ENCODE data around the gene SLC37A1. TPM values are rescaled to one million over a fixed set of nuclear protein-coding genes. Genes with fewer than 3 reads are reported as not detected.

SLC37A1 gene
- total RNA-seq, 1 experiment from 2014 or later: 15.0 TPM

DNA sequence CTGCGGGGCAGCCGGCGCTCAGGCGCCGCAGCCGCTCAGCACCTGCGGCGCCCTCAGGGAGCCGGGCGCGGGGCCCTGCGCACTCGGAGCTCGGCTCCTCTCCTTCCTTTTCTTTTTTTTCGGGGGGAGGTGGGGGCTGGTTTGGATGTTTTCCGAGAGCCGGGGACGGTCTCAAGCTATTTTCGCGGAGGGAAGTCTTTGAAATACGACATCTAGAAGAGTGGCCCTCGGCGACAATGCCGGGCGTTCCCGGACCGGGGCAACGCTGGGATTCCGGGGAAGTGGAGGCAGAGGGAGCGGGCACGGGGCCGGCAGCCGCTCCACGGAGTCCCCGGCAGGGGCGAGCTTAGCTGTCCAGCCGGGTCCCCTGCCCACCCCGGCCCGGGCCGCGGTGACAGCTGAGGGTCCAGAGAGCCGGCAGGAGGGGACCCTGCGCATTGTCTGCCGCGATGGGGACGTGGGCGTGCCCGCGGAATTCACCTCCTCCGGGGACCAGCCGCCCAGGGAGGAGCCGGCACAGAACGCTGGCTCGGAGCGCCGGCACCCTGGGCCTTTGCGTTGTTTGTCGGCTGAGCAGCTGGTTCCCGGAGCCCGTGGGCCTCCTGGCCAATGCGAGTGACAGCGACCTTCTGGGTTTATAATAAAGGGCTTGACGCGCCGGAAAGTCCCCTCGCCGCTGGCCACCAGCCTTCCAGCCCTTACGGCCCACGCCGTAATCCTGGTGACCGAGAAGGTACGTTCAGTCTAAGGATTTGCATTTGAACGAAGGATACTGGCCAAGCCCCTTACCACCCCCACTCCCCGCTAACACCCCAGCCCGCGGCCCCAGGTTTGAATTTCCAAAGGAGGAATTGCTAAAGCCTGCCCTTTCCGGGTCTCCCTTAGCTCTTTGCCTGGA is 582 bp downstream of the SLC37A1 start:
- H3K4me1 ChIP-seq (ENCODE audit: control insufficient read depth in 1 of 2, insufficient read depth in 2 of 2, low read length in 2 of 2): peaks cover 44 to 55% of the 10 kb centered on the region in 2 experiments
- POLR2A ChIA-PET: interaction anchor here (1.2 kb wide), 1 partner anchor 14 kb away, joined by 3 read pairs; no protein-coding TSS in a partner anchor
- H2AFZ ChIP-seq (ENCODE audit: low read depth, low read length, poor library complexity, severe bottlenecking): peak overlapping the region; percentile 3

DNA sequence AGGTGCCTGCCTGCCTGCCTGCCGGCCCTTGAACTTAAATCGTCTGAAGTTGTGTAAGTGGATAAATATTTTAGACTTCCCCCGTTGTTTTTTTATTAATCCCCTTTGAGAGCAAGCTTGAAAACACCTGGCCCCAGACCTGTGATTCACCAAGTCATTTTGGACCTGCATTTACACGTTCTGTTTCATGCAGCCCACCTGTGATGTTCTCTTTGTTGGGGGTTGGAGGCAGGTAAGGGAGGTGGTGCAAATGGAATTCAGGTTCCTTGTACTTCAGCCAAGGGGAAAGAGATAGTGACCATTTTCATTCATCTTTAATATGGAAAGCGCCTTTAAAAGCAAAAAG is 1.2 kb downstream of the SLC37A1 start:
- intact Hi-C loops (cut with micrococcal nuclease): loop anchor here (5.0 kb wide), 1 partner anchor 63 kb away; no protein-coding TSS in a partner anchor
- Histone ChIP-seq H3K4me3 (replicated peaks in 1 of 2; ENCODE audit: low read depth in 1 of 2, low read length in 2 of 2) (peak overlapping the region; percentile 56 to 72), H3K36me3 (ENCODE audit: control insufficient read depth in 1 of 2, insufficient read depth in 2 of 2, low read length in 2 of 2) (peaks cover 0 to 5% of the 10 kb centered on the region in 2 experiments; a peak in 2 of 4 replicates), H3K27ac (ENCODE audit: low read depth, low read length) (peak overlapping the region; percentile 62; the same call in 1 of the 2 replicates), H3K4me1 (ENCODE audit: control insufficient read depth in 1 of 2, insufficient read depth in 2 of 2, low read length in 2 of 2) (peaks cover 46 to 57% of the 10 kb centered on the region in 2 experiments), H3K27me3 (ENCODE audit: insufficient read depth, low read length) (no peaks in the 10 kb centered on the region), H3K79me2 (ENCODE audit: insufficient read depth, low read length) (no peaks in the 10 kb centered on the region), H3K4me2 (ENCODE audit: low read length) (peak overlapping the region; percentile 83), H2AFZ (ENCODE audit: low read depth, low read length, poor library complexity, severe bottlenecking) (peak overlapping the region; percentile 3), H3K9ac (ENCODE audit: low read length) (peak overlapping the region; percentile 66), H4K20me1 (ENCODE audit: insufficient read depth) (no peaks in the 10 kb centered on the region), H3K9me3 (ENCODE audit: control insufficient read depth in 1 of 2, insufficient read depth in 1 of 2, low read depth in 1 of 2, low read length in 2 of 2) (no peaks in the 10 kb centered on the region), H3K9me2 (ENCODE audit: insufficient read depth) (no peaks in the 10 kb centered on the region)
- DNase-seq (ENCODE audit: low read depth, low spot score) (no peak), ATAC-seq (no peak)
- POLR2A ChIA-PET: interaction anchor here (1.2 kb wide), 1 partner anchor 14 kb away, joined by 3 read pairs; no protein-coding TSS in a partner anchor
- no TSS peak for BruUV-seq (replicated peaks)
- CTCF ChIA-PET: no interaction called here
- TF ChIP-seq JUND (IDR thresholded peaks at IDR 0.05) (no peak), SRF (IDR thresholded peaks at IDR 0.05; ENCODE audit: low read depth) (no peak), ELF1 (IDR thresholded peaks at IDR 0.05; ENCODE audit: borderline replicate concordance, low read depth) (no peak), ZBTB33 (IDR thresholded peaks at IDR 0.05; ENCODE audit: extremely low read depth, insufficient replicate concordance, low read length) (no peak), CBX3 (IDR thresholded peaks at IDR 0.05; ENCODE audit: low read depth) (no peak), CEBPB (IDR thresholded peaks at IDR 0.05; ENCODE audit: low read depth) (no peak), RAD21 (IDR thresholded peaks at IDR 0.05; ENCODE audit: low read depth) (no peak), ZNF274 (IDR thresholded peaks at IDR 0.05; ENCODE audit: low read depth, low read length) (no peak)
- TF ChIP-seq, protein P1, sequence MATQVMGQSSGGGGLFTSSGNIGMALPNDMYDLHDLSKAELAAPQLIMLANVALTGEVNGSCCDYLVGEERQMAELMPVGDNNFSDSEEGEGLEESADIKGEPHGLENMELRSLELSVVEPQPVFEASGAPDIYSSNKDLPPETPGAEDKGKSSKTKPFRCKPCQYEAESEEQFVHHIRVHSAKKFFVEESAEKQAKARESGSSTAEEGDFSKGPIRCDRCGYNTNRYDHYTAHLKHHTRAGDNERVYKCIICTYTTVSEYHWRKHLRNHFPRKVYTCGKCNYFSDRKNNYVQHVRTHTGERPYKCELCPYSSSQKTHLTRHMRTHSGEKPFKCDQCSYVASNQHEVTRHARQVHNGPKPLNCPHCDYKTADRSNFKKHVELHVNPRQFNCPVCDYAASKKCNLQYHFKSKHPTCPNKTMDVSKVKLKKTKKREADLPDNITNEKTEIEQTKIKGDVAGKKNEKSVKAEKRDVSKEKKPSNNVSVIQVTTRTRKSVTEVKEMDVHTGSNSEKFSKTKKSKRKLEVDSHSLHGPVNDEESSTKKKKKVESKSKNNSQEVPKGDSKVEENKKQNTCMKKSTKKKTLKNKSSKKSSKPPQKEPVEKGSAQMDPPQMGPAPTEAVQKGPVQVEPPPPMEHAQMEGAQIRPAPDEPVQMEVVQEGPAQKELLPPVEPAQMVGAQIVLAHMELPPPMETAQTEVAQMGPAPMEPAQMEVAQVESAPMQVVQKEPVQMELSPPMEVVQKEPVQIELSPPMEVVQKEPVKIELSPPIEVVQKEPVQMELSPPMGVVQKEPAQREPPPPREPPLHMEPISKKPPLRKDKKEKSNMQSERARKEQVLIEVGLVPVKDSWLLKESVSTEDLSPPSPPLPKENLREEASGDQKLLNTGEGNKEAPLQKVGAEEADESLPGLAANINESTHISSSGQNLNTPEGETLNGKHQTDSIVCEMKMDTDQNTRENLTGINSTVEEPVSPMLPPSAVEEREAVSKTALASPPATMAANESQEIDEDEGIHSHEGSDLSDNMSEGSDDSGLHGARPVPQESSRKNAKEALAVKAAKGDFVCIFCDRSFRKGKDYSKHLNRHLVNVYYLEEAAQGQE (IDR thresholded peaks at IDR 0.05; ENCODE audit: low read depth): no peak
- RAD21 ChIA-PET (ENCODE audit: low non-redundant PET in 1 of 2, low total read pairs in 2 of 2, uncharacterized antibody in 2 of 2, unreplicated experiment in 2 of 2): no interaction called here

More for the DNA sequence above, 582 bp downstream of the SLC37A1 start:
- H3K27me3 ChIP-seq (ENCODE audit: insufficient read depth, low read length): no peaks in the 10 kb centered on the region
- H3K9me2 ChIP-seq (ENCODE audit: insufficient read depth): no peaks in the 10 kb centered on the region
- no peaks in the 10 kb centered on the region for H4K20me1 ChIP-seq (ENCODE audit: insufficient read depth)
- H3K36me3 ChIP-seq (ENCODE audit: control insufficient read depth in 1 of 2, insufficient read depth in 2 of 2, low read length in 2 of 2): no peaks in the 10 kb centered on the region; a peak in 1 of 4 replicates
- DNase-seq (ENCODE audit: low read depth, low spot score): no peak
- ATAC-seq: peak; percentile 51
- peak overlapping the region; percentile 62 for H3K27ac ChIP-seq (ENCODE audit: low read depth, low read length)
- intact Hi-C loops (cut with micrococcal nuclease): no loop called here
- no peaks in the 10 kb centered on the region for H3K9me3 ChIP-seq (ENCODE audit: control insufficient read depth in 1 of 2, insufficient read depth in 1 of 2, low read depth in 1 of 2, low read length in 2 of 2)
- ChIA-PET CTCF (interaction anchor here (0.6 kb wide), 1 partner anchor 1756 kb away, joined by 3 read pairs; no protein-coding TSS in a partner anchor), RAD21 (ENCODE audit: low non-redundant PET in 1 of 2, low total read pairs in 2 of 2, uncharacterized antibody in 2 of 2, unreplicated experiment in 2 of 2) (interaction anchor here in 1 of 2 experiments (0.6 kb wide), 1 partner anchor 108 kb away, joined by 3 read pairs; no protein-coding TSS in a partner anchor)
- no peak for TF ChIP-seq SRF (IDR thresholded peaks at IDR 0.05; ENCODE audit: low read depth)
- TF ChIP-seq EZH2 (IDR thresholded peaks at IDR 0.05): no peak
- TF ChIP-seq YY1 (IDR thresholded peaks at IDR 0.05; ENCODE audit: extremely low read depth, insufficient replicate concordance, low read depth, low read length): no peak
- TF ChIP-seq EZH2phosphoT487 (IDR thresholded peaks at IDR 0.05; ENCODE audit: borderline replicate concordance): no peak
- TF ChIP-seq POLR2AphosphoS5 (IDR thresholded peaks at IDR 0.05; ENCODE audit: low read depth, low read length): peak; percentile 56
- no peak; the same call in 1 of the 2 replicates for TF ChIP-seq ZFX (IDR thresholded peaks at IDR 0.05)
- TF ChIP-seq RAD21 (IDR thresholded peaks at IDR 0.05; ENCODE audit: low read depth): no peak
- no peak for TF ChIP-seq ZNF274 (IDR thresholded peaks at IDR 0.05; ENCODE audit: low read depth, low read length)
- TF ChIP-seq CBX3 (IDR thresholded peaks at IDR 0.05; ENCODE audit: low read depth): no peak
- H3K4me2 ChIP-seq (ENCODE audit: low read length): peak overlapping the region; percentile 83
- no peaks in the 10 kb centered on the region for H3K79me2 ChIP-seq (ENCODE audit: insufficient read depth, low read length)
- no TSS peak for BruUV-seq (replicated peaks)
- peak overlapping the region; percentile 66 for H3K9ac ChIP-seq (ENCODE audit: low read length)
- peak overlapping the region; percentile 56 to 72 for H3K4me3 ChIP-seq (replicated peaks in 1 of 2; ENCODE audit: low read depth in 1 of 2, low read length in 2 of 2)

All from HCT116 (cell line).